NAMALWA (cell line): ENCODE measurements around the gene AGPAT3.
"Not testable (repeated sequence)": the region's sequence is repeated elsewhere in the genome, so short reads cannot be mapped to it uniquely, and the experiment has no call there.

Source experiments
- DNase-seq: peaks from one replicate; pipeline ENCODE4 v3.0.0-alpha.2; 2015; ENCODE audit warnings: low spot score

AGPAT3 gene

GRCh38 chr21:43884012-43884860 lies 19.2 kb downstream of the AGPAT3 start:
- DNase-seq = no peak

DNA sequence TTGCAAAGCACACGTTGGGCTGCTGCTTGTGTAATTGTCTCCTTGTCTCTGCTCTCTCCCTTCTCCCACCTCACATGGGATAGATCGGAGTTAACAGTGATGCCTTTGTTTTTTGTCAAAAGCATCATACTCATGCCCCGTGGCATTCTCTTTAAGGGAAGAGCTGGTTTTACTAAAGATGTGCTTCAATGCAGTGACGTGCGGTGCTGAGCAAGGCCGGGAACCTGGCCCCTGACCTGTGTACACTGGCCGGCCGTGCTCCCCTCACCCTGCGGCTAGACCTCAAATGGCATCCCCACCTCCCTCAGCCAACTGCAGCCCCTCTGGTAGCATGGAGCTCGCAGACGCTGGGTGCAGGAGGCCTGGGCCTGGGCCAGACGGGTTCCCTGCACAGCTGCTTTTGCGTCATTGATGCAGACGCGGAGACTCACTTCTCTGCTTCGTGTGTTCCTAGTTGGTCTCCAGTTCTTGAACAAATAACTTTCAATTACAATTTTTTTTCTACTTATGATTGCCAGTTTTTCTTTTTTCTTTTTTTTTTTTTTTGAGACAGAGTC lies 19.9 kb downstream of the AGPAT3 start:
- DNase-seq = no peak

- no peak for DNase-seq
Measured at GRCh38 chr21:43885721-43886120, 20.7 kb downstream of the AGPAT3 start.

DNA sequence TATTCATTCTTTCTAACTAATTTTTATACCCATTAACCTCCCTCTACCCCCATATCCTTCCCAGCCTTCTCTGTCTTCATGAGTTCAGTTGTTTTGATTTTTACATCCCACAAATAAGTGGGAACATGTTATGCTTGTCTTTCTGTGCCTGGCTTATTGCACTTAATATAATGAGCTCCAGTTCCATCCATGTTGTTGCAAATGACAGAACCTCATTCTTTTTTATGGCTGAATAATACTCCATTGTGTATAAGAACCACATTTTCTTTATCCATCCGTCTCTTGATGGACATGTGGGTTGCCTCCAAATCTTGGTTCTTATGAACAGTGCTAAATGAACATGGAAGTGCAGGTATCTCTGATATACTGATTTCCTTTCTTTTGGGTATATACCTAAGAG lies 21.5 kb downstream of the AGPAT3 start:
- DNase-seq = no peak

- DNase-seq = no peak
Measured at GRCh38 chr21:43889069-43889468, 24.0 kb downstream of the AGPAT3 start.

GRCh38 chr21:43890042-43890441 lies 25.0 kb downstream of the AGPAT3 start:
- no peak for DNase-seq

DNA sequence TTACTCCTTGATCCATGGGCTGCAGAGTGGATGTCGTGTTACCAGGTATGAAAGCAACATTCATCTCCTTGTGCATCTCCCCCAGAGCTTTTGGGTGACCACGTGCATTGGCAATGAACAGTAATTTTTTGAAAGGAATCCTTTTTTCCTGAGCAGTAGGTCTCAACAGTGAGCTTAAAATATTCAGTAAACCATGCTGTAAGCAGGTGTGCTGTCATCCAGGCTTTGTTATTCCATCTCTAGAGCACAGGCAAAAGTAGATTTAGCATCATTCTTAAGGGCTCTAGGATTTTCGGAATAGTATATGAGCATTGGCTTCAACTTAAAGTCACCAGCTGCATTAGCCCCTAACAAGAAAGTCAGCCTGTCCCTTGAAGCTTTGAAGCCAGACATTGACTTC lies 27.3 kb downstream of the AGPAT3 start:
- DNase-seq = no peak

DNA sequence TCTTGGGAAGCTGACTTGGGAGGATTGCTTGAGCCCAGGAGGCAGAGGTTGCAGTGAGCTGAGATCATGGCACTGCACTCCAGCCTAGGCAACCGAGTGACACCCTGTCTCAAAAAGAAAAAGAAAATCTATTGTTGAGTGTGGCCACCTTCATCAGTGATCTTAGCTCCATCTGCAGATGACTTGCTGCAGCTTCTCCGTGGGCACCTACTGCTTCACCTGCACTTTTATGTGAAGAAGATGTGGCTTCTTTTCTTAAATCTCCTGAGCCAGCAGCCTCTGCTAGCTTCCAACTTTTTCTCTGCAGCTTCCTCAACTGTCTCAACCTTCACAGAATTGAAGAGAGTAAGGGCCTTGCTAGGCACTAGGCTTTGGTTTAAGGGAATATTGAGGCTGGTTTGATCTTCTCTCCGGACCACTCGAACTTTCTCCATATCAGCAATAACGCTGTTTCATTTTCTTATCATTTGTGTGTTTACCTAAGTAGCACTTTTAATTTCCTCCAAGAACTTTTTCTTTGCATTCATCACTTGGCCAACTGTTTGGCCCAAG lies 28.0 kb downstream of the AGPAT3 start:
- no peak for DNase-seq

GRCh38 chr21:43893536-43894205 lies 28.6 kb downstream of the AGPAT3 start:
- DNase-seq = no peak

DNA sequence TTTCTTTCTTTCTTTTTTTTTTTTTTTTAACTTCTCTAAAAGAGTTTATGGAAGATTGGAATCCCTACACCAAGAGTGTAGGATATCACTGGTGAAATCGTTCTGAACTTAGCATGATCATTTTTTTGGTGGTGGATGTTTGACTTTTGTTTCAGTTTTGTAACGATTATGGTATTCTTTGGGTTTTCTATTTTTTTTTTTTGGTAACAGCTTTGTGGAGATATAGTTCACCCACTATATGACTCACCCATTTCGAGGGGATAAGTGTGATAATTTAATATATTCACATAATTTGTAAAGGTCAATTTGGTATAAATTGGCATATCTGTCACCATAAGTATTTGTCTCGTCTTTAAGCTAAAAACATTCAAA lies 29.2 kb downstream of the AGPAT3 start:
- DNase-seq = no peak

DNA sequence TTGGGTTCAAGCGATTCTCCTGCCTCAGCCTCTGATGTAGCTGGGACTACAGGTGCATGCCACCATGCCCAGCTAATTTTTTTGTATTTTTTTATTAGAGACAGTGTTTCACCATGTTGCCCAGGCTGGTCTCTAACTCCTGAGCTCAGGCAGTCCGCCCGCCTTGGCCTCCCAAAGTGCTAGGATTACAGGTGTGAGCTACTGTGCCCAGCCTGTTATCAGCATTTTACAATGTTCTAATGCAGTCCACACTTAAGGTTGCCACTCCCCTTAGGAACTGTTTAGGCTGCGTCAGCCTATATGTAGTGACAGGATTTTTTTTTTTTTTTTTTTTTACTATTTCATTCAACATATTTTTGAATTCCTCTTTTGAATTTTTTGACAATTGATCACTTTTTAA lies 30.2 kb downstream of the AGPAT3 start:
- no peak for DNase-seq

DNA sequence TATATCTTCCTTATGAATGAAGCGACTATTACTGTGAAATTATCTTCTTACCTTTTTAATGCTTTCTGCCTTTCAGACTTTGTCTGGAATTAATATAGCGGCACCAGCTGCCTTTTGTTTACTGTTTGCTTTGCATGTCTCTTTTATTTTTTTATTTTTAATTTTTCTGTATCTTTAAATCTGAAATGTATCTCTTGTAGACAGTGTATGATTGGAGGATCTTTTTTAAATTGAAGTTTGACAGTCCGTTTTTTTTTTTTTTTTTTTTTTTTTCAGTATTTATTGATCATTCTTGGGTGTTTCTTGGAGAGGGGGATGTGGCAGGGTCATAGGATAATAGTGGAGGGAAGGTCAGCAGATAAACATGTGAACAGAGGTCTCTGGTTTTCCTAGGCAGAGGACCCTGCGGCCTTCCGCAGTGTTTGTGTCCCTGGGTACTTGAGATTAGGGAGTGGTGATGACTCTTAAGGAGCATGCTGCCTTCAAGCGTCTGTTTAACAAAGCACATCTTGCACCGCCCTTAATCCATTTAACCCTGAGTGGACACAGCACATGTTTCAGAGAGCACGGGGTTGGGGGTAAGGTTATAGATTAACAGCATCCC lies 31.8 kb downstream of the AGPAT3 start:
- DNase-seq = not testable (repeated sequence)

DNA sequence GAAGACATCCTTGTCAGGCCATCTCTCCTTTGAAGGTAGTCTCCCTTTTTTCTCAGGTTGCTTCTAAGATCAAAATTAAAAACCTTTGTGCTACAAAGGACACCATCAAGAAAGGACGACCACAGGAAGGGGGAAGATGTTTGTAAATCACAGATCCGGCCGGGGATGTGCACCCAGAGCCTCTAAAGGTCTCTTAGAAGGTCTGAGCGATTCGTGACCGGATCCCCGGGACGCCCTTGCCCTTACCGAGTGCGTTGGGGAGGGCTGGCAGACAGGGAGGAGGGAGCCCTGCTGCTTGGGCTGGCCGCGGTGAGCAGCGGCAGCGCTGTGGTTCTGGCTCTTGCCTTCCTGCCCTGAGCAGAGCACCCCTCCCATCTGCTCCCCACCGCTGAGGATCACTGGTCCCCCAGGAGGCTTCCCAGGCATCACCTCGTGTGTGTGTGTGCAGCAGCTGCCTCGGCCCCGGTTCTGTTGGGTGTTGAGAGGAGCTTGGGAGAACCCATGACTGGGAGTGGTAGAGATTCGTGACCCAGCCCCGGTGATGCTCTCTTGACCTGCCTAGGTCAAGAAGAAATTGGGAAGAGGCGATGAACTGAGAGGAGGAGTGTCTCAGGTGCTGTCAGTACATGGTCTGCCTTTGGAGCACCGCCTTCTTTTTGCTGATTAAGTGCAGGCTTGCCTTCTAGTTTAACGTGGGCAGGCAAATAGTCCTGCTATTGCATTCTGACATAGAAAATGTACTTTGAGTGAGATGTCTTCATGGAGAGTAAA lies 34.5 kb downstream of the AGPAT3 start:
- DNase-seq = no peak

DNA sequence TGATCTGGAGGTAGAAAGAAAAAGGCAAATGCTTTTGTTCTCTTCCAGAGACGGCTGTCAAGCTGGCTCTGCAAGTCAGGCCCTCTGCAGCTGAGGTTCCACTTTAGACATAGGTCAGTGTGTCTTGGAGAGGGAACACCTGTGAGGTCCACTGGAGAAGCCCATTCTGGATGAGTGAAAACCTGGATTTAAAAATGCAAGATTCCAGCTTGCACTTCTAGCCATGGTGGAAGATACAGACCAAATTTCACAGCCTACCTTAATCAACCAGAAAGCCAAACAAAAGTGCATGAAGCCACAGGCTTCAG lies 35.0 kb downstream of the AGPAT3 start:
- DNase-seq = no peak

DNA sequence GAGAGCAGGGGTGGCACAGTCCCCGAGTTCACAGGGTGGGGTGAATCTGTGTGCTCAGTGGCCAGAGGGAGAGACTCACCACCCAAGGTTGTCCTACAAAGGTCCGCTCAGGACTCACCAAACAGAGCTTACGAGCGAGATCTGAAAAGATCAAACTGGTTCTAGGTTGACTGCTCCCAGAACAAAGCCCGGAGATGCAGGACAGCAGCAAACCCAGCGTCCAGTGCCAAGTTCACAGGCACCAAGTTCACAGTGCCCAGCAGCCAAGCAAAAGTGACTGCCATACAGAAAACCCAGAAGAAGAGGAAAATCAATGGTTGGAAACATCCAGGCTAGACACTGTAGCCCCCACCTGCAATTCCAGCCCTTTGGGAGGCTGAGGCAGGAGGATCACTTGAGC lies 35.7 kb downstream of the AGPAT3 start:
- no peak for DNase-seq

- DNase-seq = no peak
Measured at GRCh38 chr21:43902441-43902840, 37.4 kb downstream of the AGPAT3 start.

GRCh38 chr21:43903451-43904091 lies 38.5 kb downstream of the AGPAT3 start:
- DNase-seq = no peak

GRCh38 chr21:43904331-43904781 lies 39.3 kb downstream of the AGPAT3 start:
- DNase-seq = no peak

GRCh38 chr21:43905726-43906455 lies 40.9 kb downstream of the AGPAT3 start:
- DNase-seq = no peak

- DNase-seq = no peak
Measured at GRCh38 chr21:43906585-43907370, 41.8 kb downstream of the AGPAT3 start.
